Measurements from ENCODE around the gene IVNS1ABP. TPM values are rescaled to one million over a fixed set of nuclear protein-coding genes. Genes with fewer than 3 reads are reported as not detected.

Gene IVNS1ABP
- total and polyA plus RNA-seq, 9 of the 15 experiments (the other 6 are each of a cell fraction or from before 2014, with no cell fraction given), result 30.6 to 126 (median 77.7) TPM

- no peak for TF ChIP-seq ZNF277 (CRISPR knock-in tag; IDR thresholded peaks at IDR 0.05; ENCODE audit: borderline replicate concordance)
- TF ChIP-seq, protein P1, sequence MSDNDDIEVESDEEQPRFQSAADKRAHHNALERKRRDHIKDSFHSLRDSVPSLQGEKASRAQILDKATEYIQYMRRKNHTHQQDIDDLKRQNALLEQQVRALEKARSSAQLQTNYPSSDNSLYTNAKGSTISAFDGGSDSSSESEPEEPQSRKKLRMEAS (CRISPR knock-in tag; IDR thresholded peaks at IDR 0.05), result peak; percentile 91
- TF ChIP-seq LEF1 (IDR thresholded peaks at IDR 0.05), result peak; percentile 63; the same call in 1 of the 2 replicates
- TF ChIP-seq GATA2 (CRISPR knock-in tag; IDR thresholded peaks at IDR 0.05), result peak; percentile 96
- no peak; a peak in 1 of 3 replicates for TF ChIP-seq CBX3 (IDR thresholded peaks at IDR 0.05; ENCODE audit: borderline replicate concordance in 1 of 2, low read length in 2 of 2)
- no peak for TF ChIP-seq STAT6 (CRISPR knock-in tag; IDR thresholded peaks at IDR 0.05)
- peak; percentile 88; the same call in 1 of the 2 replicates for TF ChIP-seq LCOR (CRISPR knock-in tag; IDR thresholded peaks at IDR 0.05)
- no peak for TF ChIP-seq ZNF274 (IDR thresholded peaks at IDR 0.05; ENCODE audit: borderline replicate concordance, low read depth, low read length)
- 0 out of 2 replicates have a peak, but pooled peaks have one; percentile 34 for TF ChIP-seq KDM2B (CRISPR knock-in tag; IDR thresholded peaks at IDR 0.05)
- no peak for TF ChIP-seq ATF3 (IDR thresholded peaks at IDR 0.05)
- no peak for TF ChIP-seq ATF3 (CRISPR knock-in tag; conservative IDR thresholded peaks at IDR 0.05)
- TF ChIP-seq ZNF395 (CRISPR knock-in tag; IDR thresholded peaks at IDR 0.05), result peak; percentile 71
These were observed at the start of gene IVNS1ABP (continued) for GRCh38 chr1:185317034-185317885.
